ENCODE data around the gene FAM20C.

FAM20C gene

DNA sequence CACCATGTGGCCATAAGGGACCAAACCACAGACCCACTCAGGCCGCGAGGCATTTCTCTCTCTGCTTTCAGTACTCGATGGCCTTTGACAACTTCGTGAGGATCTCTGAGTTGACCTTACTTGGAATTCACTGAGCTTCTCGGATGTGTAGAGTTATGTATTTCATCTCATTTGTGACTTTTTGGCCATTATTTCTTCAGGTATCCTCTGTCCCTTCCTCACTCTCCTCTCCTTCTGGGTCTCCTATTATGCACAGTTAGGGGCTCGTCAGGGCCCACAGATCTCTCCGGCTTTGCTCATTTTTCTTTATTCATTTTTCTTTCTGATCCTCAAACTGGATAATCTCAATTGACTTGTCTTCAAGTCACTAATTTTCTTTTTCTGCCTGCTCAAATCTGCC is 81.0 kb downstream of the FAM20C start:
- DNase-seq (ENCODE audit: low spot score) = no peak

DNA sequence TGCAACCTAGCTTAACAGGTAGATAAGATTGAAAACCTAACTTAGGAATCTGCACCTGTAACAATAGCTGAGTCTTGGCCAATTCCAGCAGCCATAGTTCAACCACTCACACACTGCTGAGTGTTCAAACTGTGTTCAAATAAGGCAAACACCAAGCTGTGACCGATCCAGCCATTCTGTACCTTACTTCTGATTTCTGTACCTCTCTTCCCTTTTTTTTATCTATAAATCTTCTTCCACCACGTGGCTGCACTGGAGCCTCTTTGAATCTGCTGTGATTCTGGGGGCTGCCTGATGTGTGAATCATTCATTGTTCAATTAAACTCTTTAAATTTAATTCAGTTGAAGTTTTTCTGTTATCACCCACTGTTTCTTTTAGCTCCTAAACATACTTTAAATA is 81.9 kb downstream of the FAM20C start:
- DNase-seq (ENCODE audit: low spot score) = no peak

- DNase-seq (ENCODE audit: low spot score) = no peak
Measured at GRCh38 chr7:276230-276835, 84.0 kb downstream of the FAM20C start.

DNA sequence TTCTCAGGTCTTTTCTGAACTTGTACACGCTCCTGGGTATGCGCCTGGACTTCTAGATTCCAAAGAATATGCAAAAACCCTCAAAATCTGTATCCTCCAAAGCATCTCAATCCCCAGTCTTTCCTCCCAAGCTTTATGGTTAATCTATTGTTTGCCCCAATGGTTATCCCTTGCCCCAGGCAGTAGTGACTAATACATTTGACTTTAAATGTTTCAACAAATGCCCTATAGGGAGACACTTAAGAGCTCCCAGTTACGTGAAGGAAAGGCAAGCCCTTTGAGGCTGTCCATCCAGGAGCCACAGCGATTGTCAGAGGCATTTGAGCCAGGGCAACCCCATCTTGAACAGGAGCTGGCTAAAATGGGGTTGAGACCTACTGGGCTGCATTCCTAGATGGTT is 84.9 kb downstream of the FAM20C start:
- DNase-seq (ENCODE audit: low spot score) = no peak

DNA sequence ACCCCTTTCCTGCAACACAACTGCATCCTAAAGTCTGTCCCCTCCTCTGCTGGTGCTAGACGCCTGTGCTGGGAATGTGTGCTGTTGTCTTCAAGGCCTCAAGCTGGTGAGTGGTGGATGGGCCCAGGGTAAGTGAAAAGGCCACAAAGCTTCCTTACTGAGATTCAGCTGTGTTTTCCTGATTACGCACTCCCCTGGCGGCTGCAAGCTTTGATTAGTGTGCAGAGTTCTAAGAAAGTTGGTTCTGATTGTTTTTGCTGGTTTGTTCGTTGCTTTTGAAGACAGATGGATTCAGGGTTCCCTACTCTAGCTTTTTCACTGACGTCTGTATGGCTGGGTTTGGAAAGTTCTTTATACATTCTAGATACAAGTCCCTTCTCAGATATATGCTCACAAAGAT is 85.7 kb downstream of the FAM20C start:
- DNase-seq (ENCODE audit: low spot score) = no peak

DNA sequence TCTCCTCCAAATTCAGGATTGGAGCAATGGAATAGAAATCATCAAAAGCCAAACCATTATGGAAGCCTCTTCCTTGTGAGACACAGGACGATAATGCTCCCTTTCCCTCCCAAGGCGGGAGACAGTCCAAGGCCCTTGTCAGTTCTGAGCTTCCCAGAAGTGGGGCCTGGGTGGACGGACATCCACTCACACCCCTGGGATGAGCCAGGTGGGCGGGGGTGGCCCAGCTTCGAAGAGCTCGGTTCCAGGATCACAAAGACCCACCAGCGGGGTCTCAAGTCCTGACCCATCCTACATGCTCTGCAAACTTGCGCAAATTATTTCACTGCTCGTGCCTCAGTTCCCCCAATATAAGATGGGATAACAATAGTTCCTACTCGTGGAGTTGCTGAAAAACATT is 87.5 kb downstream of the FAM20C start:
- no peak for DNase-seq (ENCODE audit: low spot score)

DNA sequence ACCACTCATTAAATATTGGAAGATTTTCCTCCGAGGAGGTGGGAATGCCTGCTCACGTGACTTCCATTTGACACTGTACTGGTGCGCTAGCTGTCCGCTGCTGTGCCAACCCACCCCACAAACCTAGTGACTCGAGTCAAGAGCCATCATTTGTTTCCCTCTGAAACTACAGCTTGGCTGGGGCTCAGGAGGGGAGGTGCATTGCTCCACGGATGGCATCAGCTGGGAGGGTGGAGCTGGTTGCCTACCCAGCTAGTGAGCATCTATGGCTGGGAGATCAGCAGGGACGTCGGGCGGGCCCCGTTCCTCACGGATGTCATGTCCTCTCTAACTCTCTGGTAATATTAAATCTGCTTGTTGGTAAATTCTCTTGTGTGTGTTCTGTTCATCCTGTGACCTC is 88.1 kb downstream of the FAM20C start:
- DNase-seq (ENCODE audit: low spot score) = no peak

DNA sequence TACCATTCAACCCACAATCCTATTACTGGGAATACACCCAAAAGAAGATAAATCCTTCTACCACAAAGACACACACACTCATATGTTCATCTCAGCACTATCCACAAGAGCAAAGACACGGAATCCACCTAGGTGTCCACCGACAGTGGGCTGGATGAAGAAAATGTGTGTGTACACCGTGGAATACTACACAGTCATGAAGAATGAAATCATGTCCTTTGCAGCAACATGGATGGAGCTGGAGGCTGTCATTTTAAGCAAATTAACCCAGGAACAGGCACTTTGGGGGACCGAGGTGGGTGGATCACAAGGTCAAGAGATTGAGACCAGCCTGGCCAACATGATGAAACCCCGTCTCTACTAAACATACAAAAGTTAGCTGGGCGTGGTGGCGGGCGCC is 89.3 kb downstream of the FAM20C start:
- DNase-seq (ENCODE audit: low spot score) = no peak

DNA sequence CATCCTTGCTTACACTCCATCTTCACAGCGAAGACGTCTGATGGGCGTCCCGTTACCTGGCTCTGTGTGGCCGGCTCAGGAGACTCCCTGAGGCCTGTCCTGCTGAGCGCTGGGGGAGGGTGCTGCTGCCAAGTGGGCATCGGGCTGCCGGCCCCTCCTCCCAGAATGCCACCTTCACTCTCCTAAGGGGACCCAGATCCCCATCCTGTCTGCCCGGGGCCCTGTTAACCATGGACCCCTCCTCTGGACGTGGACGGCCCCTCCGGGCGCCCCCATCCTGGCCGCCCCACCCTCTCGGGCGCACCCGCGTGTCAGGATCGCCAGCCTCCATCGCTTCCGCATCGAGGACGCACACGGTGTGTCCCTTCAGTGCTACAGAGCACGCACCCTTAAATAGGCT is 90.2 kb downstream of the FAM20C start:
- no peak for DNase-seq (ENCODE audit: low spot score)

- DNase-seq (ENCODE audit: low spot score) = no peak
Measured at GRCh38 chr7:284762-285722, 92.7 kb downstream of the FAM20C start.

GRCh38 chr7:285731-286130 is 93.4 kb downstream of the FAM20C start:
- no peak for DNase-seq (ENCODE audit: low spot score)

DNA sequence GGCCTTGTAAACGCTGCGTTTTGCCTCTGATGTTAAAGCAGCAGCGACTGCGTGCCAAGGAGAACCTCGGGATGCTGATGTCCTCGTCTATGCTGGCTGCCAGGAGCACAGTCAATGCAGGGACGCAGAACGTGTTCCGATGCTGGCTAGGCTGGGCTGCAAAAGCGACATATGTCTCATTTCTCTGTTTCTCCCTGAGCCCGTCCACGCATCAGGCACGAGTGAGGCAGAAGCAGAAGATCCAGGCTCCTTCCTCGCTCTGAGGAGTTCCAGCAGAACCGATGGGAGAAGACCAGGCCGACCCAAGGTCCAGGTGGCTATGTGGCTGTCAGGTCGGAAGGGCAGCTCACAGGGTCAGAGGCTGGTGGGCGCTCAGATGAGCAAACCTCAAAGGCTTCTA is 93.9 kb downstream of the FAM20C start:
- DNase-seq (ENCODE audit: low spot score) = no peak

- DNase-seq (ENCODE audit: low spot score) = no peak
Measured at GRCh38 chr7:288671-289101, 96.3 kb downstream of the FAM20C start.

DNA sequence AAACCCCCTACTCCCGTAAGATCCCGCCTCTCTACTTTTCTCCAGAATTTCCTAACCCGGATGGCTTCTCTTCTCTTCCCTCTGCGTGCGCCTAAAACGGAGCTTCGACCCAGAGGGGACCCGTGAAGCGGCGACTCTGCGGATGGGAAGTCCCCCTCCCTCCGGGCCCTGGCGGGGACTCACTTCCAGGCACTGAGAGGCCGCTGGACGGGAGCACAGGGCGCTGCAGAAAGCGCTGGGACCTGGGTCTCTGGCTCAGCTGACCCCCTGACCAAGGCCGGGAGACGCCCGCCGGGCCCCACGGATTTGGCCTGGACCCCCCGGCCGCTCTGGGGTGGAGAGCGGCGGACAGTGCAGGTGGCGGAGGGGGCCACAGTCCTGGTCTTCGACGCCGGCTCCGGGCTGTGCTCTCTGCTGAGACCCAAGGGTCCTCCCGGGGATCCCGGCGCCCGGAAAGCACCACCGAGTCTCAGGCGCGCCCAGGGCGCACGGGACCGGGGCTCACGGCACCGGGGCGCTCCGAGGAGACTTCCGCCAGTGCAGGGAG is 96.9 kb downstream of the FAM20C start:
- DNase-seq (ENCODE audit: low spot score) = no peak

GRCh38 chr7:289756-290553 is 97.6 kb downstream of the FAM20C start, which contains the start of gene FOXL3:
Gene FOXL3 (plus strand): TSS chr7:290170. CDS start chr7:290170, 0 bp downstream.
- no peak for DNase-seq (ENCODE audit: low spot score)

DNA sequence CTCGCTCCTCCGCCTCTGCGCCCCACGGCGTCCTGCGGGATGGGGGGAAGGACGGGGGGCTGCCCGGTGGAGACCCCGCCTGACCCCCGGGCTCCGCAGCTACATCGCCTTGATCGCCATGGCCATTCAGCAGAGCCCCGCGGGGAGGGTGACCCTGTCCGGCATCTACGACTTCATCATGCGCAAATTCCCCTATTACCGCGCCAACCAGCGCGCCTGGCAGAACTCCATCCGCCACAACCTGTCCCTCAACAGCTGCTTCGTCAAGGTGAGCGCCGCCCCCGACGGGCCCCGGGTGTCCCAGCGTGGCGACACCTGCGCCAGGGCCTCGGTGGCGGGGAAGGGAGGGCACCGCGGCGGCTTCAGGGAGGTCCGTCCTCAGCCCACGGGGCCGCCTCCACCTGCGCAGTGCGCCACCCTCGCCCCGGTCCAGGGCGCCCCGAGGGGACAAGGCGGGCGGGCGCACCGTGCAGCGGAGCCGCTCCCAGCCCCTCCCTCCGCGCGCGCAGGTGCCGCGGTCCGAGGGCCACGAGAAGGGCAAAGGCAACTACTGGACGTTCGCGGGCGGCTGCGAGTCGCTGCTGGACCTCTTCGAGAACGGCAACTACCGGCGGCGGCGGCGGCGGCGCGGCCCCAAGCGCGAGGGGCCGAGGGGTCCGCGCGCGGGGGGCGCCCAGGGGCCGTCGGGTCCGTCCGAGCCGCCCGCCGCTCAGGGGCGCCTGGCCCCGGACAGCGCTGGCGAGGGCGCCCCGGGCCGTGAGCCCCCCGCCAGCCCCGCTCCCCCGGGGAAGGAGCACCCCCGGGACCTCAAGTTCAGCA is 98.4 kb downstream of the FAM20C start:
- no peak for DNase-seq (ENCODE audit: low spot score)

DNA sequence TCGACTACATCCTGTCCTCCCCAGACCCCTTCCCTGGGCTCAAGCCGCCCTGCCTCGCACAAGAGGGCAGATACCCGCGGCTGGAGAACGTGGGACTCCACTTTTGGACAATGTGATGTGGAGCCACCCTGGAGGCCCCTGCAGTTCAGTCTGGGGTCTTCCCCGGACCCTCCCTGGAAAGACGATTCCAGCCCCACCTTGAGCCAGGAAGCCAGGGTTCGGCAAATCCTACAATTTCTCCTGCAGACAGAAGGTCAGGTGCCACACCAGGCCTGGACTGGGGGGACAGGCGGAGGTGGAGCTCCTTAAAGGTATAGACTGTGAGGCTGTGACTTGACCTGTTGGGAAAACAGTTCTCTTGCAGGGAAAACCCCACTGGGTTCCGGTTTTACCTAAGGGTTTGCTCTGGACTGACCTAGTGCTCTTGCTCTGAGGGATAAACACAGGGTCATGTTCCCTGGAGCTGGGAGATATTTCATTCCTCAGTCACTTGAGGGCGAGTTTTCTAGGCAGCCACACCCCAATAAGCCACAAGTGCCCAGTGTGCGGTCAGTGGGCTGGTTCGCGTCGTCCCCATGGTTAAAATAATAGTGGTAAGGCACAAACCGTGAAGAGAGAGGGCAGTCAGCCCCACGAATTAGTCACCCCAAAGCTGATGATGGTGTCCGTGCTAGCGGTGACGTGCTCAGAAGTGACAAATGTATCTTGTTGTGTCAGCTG is 99.2 kb downstream of the FAM20C start:
- DNase-seq (ENCODE audit: low spot score) = no peak

- no peak for DNase-seq (ENCODE audit: low spot score)
Measured at GRCh38 chr7:292226-292625, 99.9 kb downstream of the FAM20C start.

DNA sequence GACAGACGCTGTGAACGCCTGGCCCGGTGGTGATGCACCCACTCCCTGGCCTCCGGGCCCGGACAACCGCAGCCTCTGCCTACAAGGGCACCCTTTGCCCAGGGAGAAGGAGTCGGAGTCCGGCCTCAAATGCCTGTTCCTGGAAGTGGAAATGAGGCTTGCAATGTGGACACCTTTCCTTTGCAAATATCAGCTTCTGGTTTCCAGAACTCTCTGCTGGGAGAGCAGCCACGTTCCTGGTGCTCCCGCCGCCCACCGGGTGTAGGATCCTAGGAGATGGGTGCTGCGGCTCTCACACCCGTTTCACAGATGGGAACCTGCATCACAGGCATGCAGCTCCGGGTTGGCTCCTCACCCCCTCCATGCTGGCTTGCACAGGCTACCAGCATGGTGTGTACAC is 100.5 kb downstream of the FAM20C start:
- no peak for DNase-seq (ENCODE audit: low spot score)

GRCh38 chr7:293681-294439 is 101.5 kb downstream of the FAM20C start:
- no peak for DNase-seq (ENCODE audit: low spot score)

All from Ammon's horn (tissue), 1 donor.